HG02981 (cell line): ENCODE results near the gene RAB40C.
A peak's percentile ranks its signal among the peaks of the same experiment; 100 is the strongest.

Experiments
- ATAC-seq: cut with Tn5 transposase; IDR thresholded peaks from one replicate; pipeline ENCODE4 v1.9.1; 2021; ENCODE audit warnings: mild to moderate bottlenecking, moderate library complexity; ENCODE audit not compliant: unreplicated experiment

The RAB40C gene

GRCh38 chr16:660459-661183, 70.8 kb downstream of the RAB40C start:
- ATAC-seq: peak; percentile 46

GRCh38 chr16:661184-661821, 71.4 kb downstream of the RAB40C start:
- ATAC-seq: peak; percentile 6

- ATAC-seq: no peak
Observed at GRCh38 chr16:662095-662494, 72.2 kb downstream of the RAB40C start.

GRCh38 chr16:662597-662996, 72.7 kb downstream of the RAB40C start:
- ATAC-seq: no peak

GRCh38 chr16:666572-666971, 76.7 kb downstream of the RAB40C start:
- no peak for ATAC-seq

GRCh38 chr16:667113-667779, 77.4 kb downstream of the RAB40C start:
- no peak for ATAC-seq

- ATAC-seq: peak; percentile 83
Observed at GRCh38 chr16:667780-668518, 78.1 kb downstream of the RAB40C start, which contains the start of gene RHOT2. Gene RHOT2, plus strand, starts transcription at chr16:668132. Its CDS starts 68 bp downstream, at chr16:668200.

GRCh38 chr16:668519-669171, 78.8 kb downstream of the RAB40C start:
- no peak for ATAC-seq

- ATAC-seq: no peak
Observed at GRCh38 chr16:669666-670065, 79.8 kb downstream of the RAB40C start.

- no peak for ATAC-seq
Observed at GRCh38 chr16:670485-671352, 80.9 kb downstream of the RAB40C start.

GRCh38 chr16:671353-672131, 81.7 kb downstream of the RAB40C start:
- ATAC-seq: no peak

- ATAC-seq: no peak
Observed at GRCh38 chr16:672371-672770, 82.5 kb downstream of the RAB40C start.

- no peak for ATAC-seq
Observed at GRCh38 chr16:672851-673250, 83.0 kb downstream of the RAB40C start.

GRCh38 chr16:673399-673991, 83.6 kb downstream of the RAB40C start:
- ATAC-seq: no peak

- no peak for ATAC-seq
Observed at GRCh38 chr16:674214-674881, 84.5 kb downstream of the RAB40C start.

GRCh38 chr16:674968-675883, 85.4 kb downstream of the RAB40C start, which contains the start of gene RHBDL1:
Gene RHBDL1, plus strand, starts transcription at chr16:675671. Its CDS starts 120 bp downstream, at chr16:675791.
- ATAC-seq: no peak
